Measurements from ENCODE around the gene PURA. TPM values are rescaled to one million over a fixed set of nuclear protein-coding genes. Genes with fewer than 3 reads are reported as not detected.

PURA gene
- total and polyA plus RNA-seq, 2 of the 4 experiments (the other 2 are of a cell fraction): 3.8 to 5.6 TPM

DNA sequence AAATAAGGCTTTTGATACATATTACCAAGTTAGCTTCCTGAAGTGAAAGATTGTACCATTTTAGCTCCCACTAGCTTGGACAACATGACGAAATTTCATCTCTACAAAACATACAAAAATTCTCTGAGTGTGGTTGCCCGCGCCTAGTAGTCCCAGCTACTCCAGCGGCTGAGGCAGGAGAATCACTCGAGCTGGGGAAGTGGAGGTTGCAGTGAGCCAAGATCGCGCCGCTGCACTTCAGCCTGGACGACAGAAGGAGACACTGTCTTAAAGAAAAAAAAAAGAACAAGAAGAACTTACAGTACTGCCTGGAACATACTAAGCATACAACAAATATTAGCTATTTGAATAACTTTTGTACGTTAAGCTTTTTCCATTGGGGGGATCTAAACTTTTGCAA, 41.1 kb upstream of the PURA start:
- no peak overlapping the region for H2AFZ ChIP-seq (replicated peaks; ENCODE audit: low read length, poor library complexity)
- H4K8ac ChIP-seq (ENCODE audit: low read depth in 2 of 2, low read length in 2 of 2): no peak overlapping the region
- H2BK5ac ChIP-seq (ENCODE audit: low read depth, low read length, poor library complexity, severe bottlenecking): no peak overlapping the region
- H3K18ac ChIP-seq (ENCODE audit: low read depth, low read length): no peak overlapping the region
- no peak for DNase-seq
- BruUV-seq (replicated peaks): no TSS peak
- no peak overlapping the region for H3K14ac ChIP-seq (replicated peaks; ENCODE audit: low read depth, low read length)
- no peak overlapping the region for H4K91ac ChIP-seq (ENCODE audit: insufficient read depth, low read depth, low read length)
- H3K4me2 ChIP-seq (ENCODE audit: low read depth, low read length): no peak overlapping the region
- H2BK15ac ChIP-seq (ENCODE audit: low read depth, low read length): no peak overlapping the region
- no peak overlapping the region for H3K23ac ChIP-seq (ENCODE audit: low read depth, low read length)
- in situ Hi-C loops (cut with MboI; ENCODE audit: low sequenced_read_pairs) (loop anchor here (5.0 kb wide), 1 partner anchor 94 kb away; no protein-coding TSS in a partner anchor), intact Hi-C loops (cut with micrococcal nuclease) (loop anchor here (1.0 to 10.0 kb wide), 2 partner anchors 84 to 282 kb away; no protein-coding TSS in a partner anchor), dilution Hi-C loops (cut with HindIII; ENCODE audit: low sequenced_read_pairs, unreplicated experiment) (no loop called here)
- POLR2A ChIA-PET (ENCODE audit: unreplicated experiment): no interaction called here
- no peak overlapping the region for H3K27ac ChIP-seq (ENCODE audit: insufficient read depth, low read length)
- no peak overlapping the region for H2AK5ac ChIP-seq (ENCODE audit: low read depth, low read length)
- ATAC-seq (ENCODE audit: low read depth): no peak
- no peak overlapping the region for H3K4me3 ChIP-seq (ENCODE audit: insufficient read depth, low read depth, low read length)
- H3K36me3 ChIP-seq (ENCODE audit: control insufficient read depth, insufficient read depth, low read length): no peaks in the 10 kb centered on the region
- peaks cover 19% of the 10 kb centered on the region for H3K27me3 ChIP-seq (ENCODE audit: control insufficient read depth, insufficient read depth, low read length)
- H3K56ac ChIP-seq (ENCODE audit: extremely low read depth, insufficient read depth, low read length): no peak overlapping the region
- no peak overlapping the region for H4K5ac ChIP-seq (ENCODE audit: low read depth, low read length)
- H3K9me1 ChIP-seq (ENCODE audit: insufficient read depth, low read length): no peaks in the 10 kb centered on the region
- H3K79me1 ChIP-seq (ENCODE audit: low read depth in 1 of 2, low read length in 2 of 2): no peaks in the 10 kb centered on the region
- no peak overlapping the region for H2BK120ac ChIP-seq (ENCODE audit: low read depth, low read length)
- no peaks in the 10 kb centered on the region for H3K9me3 ChIP-seq (ENCODE audit: control insufficient read depth, insufficient read depth, low read length)
- H2BK20ac ChIP-seq (ENCODE audit: low read depth, low read length): no peak overlapping the region
- CTCF ChIA-PET: interaction anchor here (0.6 to 1.2 kb wide), 9 partner anchors 8 to 315 kb away, joined by 3 to 6 read pairs (median 4); no protein-coding TSS in a partner anchor
- no peaks in the 10 kb centered on the region for H3K4me1 ChIP-seq (ENCODE audit: control insufficient read depth, insufficient read depth, low read length)
- no peak overlapping the region for H3K9ac ChIP-seq (ENCODE audit: low read depth, low read length)
- WGBS, 2 experiments (ENCODE audit: extremely low coverage in 2 of 2, insufficient read length in 1 of 2): 0% methylated on average over 1 of the region's 10 CpGs; no CpG with 5 or more reads in 1 of the 2 experiments
- TF ChIP-seq RCOR1 (IDR thresholded peaks at IDR 0.05; ENCODE audit: insufficient replicate concordance, low read length): no peak
- TF ChIP-seq CEBPB (IDR thresholded peaks at IDR 0.05; ENCODE audit: low read depth, low read length): no peak
- TF ChIP-seq MXI1 (IDR thresholded peaks at IDR 0.05; ENCODE audit: borderline replicate concordance, low read depth, low read length): no peak
- TF ChIP-seq USF2 (IDR thresholded peaks at IDR 0.05; ENCODE audit: low read depth, low read length): no peak
- no peak for TF ChIP-seq POLR2A (IDR thresholded peaks at IDR 0.05; ENCODE audit: low read depth, low read length)
- no peak for TF ChIP-seq FOS (IDR thresholded peaks at IDR 0.05; ENCODE audit: low read depth, low read length)
- TF ChIP-seq MAZ (IDR thresholded peaks at IDR 0.05; ENCODE audit: borderline replicate concordance, low read depth, low read length): no peak
- TF ChIP-seq CTCF (conservative IDR thresholded peaks at IDR 0.05; ENCODE audit: low read depth, low read length): no peak
- no peak for TF ChIP-seq ELK1 (IDR thresholded peaks at IDR 0.05; ENCODE audit: borderline replicate concordance, low read depth, low read length)
- no peak for TF ChIP-seq BHLHE40 (IDR thresholded peaks at IDR 0.05; ENCODE audit: low read depth, low read length)
- no peak for TF ChIP-seq MAFK (IDR thresholded peaks at IDR 0.05; ENCODE audit: low read depth, low read length)
- TF ChIP-seq NFE2L2 (IDR thresholded peaks at IDR 0.05; ENCODE audit: low read depth, low read length): no peak
- no peak for TF ChIP-seq RFX5 (IDR thresholded peaks at IDR 0.05; ENCODE audit: low read depth, low read length)
- no peak for TF ChIP-seq SMC3 (IDR thresholded peaks at IDR 0.05; ENCODE audit: low read depth, low read length)
- no peak for TF ChIP-seq CHD1 (IDR thresholded peaks at IDR 0.05; ENCODE audit: low read depth, low read length)
- no peak overlapping the region for H3K4ac ChIP-seq (ENCODE audit: low read depth, low read length)
- no peak overlapping the region for H2AK9ac ChIP-seq (replicated peaks; ENCODE audit: low read depth, low read length, poor library complexity)
- H4K20me1 ChIP-seq (ENCODE audit: insufficient read depth, low read length): no peaks in the 10 kb centered on the region
